Loucy (cell line): ENCODE results near the gene YARS2.

Source experiments
- EZH2phosphoT487 ChIP-seq: fragments of 200-600 bp; IDR thresholded peaks from 2 replicates; pipeline ENCODE4 v1.6.1; 2018; ENCODE audit warnings: antibody characterized with exemption, mild to moderate bottlenecking, moderate library complexity, borderline replicate concordance
- TF ChIP-seq, protein P1 (sequence below): fragments of 200-600 bp; sonication (generic); conservative IDR thresholded peaks from 2 replicates; pipeline ENCODE4 v1.5.1; 2014; ENCODE audit warnings: mild to moderate bottlenecking, antibody characterized with exemption, low read length

GRCh38 chr12:32708926-32709325, 46.8 kb downstream of the YARS2 start:
- TF ChIP-seq, protein P1, sequence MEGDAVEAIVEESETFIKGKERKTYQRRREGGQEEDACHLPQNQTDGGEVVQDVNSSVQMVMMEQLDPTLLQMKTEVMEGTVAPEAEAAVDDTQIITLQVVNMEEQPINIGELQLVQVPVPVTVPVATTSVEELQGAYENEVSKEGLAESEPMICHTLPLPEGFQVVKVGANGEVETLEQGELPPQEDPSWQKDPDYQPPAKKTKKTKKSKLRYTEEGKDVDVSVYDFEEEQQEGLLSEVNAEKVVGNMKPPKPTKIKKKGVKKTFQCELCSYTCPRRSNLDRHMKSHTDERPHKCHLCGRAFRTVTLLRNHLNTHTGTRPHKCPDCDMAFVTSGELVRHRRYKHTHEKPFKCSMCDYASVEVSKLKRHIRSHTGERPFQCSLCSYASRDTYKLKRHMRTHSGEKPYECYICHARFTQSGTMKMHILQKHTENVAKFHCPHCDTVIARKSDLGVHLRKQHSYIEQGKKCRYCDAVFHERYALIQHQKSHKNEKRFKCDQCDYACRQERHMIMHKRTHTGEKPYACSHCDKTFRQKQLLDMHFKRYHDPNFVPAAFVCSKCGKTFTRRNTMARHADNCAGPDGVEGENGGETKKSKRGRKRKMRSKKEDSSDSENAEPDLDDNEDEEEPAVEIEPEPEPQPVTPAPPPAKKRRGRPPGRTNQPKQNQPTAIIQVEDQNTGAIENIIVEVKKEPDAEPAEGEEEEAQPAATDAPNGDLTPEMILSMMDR = no peak
- TF ChIP-seq EZH2phosphoT487 = no peak
